T-helper 1 cell (primary cell): ENCODE data around the gene DUSP6.

ENCODE experiments used
- DNase-seq, 5 donors: peaks; one replicate each; pipeline ENCODE4 v3.0.0-alpha.2; 2012 to 2020

The DUSP6 gene

DNA sequence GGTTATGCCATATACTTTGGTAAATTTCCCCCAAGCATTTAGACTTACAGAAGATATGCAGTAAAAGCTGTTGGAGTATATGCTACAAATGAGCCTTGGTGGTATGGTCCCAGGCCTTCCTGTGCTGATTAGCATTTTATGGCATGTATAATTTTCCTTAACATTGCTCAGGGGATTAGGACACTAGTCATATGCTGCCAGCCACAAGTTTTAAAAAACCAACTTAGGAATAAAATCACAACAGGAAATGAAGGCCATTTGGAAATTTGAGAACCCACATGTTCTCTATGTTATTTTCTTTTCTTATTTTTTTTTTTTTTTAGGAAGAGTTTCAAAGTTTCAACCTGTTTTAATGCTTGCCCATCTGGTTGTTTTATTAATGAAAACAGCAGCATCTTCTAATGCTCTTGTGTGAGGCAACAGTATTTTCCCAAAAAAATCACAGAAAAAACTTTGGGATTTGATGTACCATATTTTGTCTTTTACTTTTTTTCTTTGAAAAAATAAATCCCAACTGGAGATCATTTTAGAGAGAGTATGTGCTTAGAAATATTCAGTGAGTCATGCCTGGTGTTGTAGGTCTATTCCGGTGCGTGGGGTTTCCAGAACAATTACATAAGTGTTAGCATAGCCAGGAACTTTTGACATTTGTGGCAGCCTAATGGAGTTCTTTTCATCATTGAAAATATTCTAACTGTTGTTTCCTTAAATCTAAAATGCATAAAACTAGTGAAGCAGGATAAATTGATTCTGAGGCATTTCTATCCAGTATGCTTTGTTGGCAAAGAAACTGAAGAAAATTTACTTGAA, 21.7 kb upstream of the DUSP6 start:
- no peak for DNase-seq

DNA sequence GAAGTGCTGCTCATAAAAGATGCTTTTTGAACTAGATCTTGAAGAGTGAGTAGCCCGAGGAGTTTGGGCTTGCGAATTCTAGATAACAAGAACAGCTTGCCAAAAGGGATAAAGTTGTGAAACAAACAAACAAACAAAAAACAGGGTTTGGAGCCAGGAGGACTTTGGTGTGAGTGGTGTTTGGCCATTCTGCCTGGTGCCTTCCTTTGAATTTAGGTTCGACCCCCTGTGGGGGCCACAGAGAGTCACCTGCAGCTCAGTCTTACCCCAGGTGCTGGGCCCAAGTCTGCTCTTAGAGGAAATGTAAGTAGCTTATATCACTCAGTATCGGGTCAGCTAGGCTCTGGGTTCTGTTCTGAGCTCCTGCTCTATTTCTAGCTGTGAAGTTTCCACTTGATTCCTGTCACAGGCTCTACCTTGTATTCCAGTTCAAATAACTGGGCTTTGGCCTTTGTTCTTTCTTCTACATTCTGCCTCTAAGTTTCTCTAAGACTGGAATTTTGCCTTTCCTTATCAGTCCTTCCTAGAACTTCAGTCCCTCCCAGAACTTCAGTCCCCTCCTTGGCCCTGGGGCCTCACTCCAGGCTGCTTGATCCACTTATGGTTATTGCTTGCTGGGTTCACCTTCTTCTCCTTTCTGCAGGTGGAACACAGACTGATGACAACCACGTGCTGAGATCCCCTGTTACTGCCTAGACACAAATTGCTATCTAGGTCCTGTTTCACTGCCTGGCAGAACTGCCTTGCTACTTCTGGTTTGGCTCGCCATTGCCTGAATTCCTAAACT, 20.5 kb upstream of the DUSP6 start:
- no peak for DNase-seq

DNA sequence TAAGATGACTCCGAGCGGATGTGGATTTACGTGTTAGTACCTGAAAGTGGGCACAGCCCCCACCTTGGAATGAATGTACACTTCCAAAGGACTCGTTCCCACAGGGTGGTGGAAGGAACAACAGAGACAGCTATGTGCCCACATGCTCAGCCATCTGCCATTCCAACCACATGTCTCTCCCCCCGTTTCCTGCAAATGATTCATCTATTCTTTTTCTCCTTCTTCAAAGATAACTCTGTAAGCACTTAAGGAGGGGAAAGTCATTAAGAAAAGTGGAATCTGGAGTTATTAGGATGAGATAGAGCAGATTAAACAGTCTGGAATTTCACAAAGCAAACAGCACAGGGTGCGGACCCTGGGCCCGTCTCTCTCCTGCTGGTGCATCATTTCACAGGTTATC, 18.5 kb upstream of the DUSP6 start:
- no peak for DNase-seq

DNA sequence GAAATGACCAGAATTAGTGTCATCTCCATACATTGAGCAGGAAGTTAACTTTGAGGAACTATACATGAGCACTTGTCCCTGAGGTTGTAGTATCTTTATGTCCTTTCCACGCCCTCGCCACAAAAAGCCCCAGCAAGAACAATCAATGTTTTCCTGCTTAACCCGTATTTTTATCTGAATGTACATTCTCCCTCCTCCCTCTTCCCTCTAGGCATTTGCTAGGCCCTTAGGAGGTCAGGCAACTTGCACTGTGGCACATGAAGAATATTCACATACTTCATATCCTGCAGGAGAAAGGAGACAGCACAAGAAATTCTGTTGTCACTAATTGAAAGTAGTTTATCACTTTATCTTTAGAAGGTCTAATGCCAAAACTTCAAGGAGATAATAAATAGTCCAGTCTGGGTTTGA, 18.1 kb upstream of the DUSP6 start:
- no peak for DNase-seq

DNA sequence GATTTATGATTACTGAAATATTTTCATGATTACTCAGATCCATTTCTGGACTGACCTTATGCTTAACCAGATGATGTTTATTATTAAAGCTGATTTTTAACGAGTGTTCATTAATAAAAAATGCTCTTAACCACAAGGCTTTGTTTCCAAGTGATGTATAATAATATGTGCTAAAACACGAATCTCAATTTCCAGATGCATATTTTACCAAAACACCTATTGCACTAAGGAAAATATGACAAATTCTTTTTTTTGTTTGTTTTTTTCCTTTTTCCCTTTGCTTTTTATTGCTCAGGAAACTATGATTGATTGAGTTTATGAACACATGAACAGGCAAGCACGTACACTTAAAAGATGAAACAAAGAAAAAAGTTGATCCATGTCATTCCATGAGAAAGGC, 16.9 kb upstream of the DUSP6 start:
- DNase-seq, result no peak

DNA sequence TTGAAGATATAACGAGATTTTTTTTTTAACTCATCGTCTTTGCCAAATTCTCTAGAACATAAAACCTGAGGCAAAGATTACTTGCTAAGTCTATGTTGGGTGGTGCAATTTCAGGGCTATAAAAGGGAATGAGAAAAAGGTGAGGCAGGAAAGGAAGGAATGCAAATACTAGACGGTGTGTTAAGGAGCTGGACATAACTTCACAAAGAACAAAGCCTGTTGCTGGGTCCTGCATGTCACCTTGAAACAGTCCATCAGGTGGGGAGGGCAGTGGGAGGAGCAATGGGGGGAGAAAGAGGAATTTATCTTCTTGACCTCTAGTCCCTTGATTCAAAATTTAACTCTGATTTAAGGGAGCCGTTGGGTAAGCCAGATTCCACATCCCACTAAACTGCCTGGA, 16.1 kb upstream of the DUSP6 start:
- no peak for DNase-seq

DNA sequence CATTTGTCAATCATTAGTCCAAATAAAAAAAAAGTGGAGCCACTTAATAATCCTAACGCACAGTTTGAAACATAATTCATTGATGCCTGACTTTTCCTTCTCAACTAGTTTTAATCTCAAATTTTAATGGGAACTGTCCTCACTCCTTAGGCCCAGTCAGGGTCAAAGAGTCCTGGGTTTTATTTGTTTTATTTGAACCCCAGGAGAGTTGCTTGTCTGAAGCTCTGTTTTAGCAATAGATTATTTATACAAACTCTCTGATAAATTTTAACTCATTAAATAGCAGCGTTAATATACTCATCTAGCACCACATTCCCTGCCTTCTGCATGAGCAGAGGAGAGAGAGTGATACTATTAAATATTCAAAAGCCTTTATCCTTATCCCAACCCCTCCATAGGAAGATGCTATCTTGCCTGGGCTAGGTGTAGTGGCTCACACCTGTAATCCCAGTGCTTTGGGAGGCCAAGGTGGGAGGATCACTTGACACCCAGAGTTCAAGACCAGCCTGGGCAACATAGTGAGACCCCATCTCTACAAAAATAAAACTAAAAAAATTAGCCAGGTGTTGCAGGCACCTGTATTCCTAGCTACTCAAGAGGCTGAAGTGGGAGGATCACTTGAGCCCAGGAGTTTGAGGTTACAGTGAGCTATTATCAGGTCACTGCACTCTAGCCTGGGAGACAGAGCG, 14.5 kb upstream of the DUSP6 start:
- DNase-seq, result no peak

DNA sequence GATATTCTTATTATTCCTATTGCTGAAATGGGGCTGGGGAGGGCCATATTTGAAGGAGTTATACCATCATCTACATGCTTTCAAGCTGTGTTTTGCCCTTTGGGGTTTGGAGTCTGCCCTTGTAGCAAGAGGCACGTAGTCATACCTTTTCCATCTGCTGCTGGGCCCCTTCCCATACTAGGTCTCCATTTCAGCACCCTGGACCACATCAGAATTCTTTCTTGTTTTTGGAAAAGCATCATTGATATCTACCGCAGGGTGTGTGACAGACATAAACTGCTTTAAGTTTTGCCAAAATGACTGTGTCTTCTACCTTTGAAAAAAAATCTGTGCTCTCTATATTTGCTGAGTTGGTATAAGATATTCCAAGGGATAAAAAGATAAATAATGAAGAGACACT, 12.3 kb upstream of the DUSP6 start:
- no peak for DNase-seq

DNA sequence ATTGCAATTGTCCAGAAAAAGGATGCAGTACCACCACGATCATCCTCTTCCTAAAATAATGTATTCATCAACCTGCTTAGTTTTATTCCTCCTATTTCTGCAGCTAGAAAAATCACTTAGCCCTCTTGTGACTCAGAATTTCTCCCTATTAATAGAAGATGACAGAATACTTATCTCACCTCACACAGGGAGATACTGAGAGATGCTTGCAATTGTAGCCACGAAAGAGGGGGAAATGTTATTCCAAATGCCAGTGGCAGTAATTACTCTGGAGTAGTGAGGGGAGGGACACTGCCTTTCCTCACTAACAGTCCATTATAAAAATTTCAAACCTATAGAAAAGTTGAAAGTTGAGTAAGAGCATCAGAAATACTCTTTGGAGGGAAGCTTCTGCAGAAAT, 11.8 kb upstream of the DUSP6 start:
- no peak for DNase-seq

DNA sequence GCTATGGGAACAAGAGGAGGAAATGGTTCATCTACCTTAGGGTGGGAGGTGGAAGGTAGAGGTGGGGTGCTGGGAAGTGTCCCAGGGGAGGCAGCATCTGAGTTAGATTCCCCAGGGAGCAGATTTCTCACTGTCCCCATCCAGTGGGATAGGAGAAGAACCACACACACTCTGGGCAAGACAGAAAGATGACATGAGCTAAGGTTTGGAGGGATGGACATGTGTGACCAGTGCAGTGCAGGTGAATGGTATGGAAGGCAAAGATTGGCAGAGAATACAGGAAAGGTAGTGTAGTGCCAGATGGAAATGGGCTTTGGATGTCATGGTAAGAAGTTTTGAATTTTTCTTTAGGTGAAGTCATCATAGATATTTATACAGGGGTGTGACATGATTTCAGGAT, 11.3 kb upstream of the DUSP6 start:
- no peak for DNase-seq

DNA sequence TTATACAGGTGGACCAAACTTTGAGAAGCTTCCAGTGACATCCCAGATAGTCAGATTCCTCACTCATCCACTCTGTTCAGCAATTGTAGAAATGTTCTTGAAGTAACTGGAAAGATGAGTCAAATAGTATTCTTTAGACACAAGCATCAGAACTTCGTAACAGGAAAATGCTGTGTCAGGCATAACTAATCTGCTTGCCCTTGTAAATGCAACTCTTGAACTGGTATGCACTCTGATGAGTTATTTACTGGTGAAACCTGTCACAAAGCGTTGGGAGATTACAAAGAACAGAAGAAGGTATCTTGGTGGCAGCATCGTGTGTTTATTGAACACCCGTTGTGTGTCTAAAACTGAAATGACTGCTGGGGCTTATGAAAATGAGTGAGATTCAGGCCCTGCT, 10.8 kb upstream of the DUSP6 start:
- peak in 1 of 5 donors; percentile 53 for DNase-seq

DNA sequence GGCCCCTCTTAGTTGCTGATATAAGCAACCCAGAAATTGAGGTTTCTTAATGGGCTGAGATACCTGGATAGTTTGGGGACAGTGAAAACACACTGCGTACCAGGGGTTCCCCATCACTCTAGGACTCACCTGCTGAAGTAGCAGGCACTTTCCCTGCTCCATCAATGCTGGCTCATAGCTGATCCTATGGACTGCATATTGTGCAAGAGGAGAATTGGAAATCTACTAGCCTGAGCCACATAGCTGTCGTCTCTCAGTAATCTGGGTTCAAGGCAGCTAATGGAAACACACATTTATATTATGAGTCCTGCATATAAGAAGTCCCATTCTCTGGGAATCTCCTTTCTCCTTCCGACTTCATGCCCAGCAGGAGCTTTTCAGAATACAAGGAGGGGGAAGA, 7.3 kb upstream of the DUSP6 start:
- DNase-seq, result no peak

DNA sequence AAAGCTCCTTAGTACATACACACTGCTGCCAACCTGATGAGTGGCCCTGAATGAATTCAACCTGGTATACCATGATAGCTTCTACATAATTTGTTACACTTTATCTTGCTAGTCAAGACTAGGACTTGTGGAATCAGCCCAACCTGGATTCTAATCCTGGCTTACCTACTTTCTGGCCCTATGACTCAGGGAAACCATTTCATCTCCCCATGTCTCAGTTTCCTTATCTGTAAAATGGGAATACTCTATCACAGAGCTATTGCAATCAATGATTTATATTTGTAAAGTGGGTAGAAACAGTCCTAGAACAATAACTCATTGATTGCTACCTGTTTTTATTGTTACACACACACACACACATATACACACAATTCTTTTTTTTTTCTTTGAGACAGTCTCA, 6.5 kb upstream of the DUSP6 start:
- DNase-seq, result no peak

DNA sequence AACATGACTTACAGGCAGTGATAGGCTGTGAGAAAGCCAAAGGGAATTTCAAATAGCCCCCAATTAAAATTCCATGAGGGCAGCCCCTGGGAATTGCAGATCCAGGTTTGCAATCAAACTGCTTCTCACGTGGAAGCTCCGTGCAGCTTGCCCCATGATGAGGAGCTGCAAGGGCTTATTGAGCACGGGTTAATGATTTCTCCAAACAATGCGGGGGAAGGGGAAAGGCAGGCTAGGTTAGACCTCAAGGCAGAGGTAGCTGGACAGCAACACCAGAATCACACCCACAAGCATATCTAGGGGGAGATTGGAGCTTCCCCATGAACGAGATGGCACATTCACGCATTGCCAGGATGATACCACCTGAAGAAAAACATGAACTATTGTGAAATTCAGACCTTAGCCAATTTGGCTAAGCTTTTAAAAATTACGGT, 5.0 kb upstream of the DUSP6 start:
- DNase-seq, result no peak

DNA sequence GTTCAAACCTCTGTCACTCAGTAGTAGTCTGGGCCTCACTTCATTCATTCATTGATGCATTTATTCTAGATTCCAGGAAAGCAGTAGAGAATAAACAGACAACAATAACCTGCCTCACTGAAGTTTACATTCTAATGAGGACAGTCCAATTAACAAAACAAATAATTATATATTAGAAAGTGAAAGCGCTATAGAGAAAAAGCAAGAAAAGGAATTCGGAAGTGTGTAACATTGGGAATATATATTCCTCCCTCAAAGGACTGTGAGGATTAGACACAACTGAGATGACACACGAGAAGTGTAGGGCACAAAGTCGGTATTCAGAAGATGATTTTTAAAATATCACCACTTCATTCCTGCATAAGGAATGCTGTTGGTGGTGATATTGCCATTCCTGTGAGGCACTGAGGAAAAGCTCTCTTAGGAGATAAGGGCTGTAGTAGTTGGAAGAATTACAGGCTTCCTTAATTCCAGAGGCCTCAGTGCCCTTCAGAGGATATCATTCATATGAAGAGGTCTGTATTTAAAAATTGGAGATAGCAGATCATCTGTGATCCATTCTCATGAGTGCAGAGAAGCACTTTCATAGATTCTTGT, 3.9 kb upstream of the DUSP6 start:
- DNase-seq, result no peak

DNA sequence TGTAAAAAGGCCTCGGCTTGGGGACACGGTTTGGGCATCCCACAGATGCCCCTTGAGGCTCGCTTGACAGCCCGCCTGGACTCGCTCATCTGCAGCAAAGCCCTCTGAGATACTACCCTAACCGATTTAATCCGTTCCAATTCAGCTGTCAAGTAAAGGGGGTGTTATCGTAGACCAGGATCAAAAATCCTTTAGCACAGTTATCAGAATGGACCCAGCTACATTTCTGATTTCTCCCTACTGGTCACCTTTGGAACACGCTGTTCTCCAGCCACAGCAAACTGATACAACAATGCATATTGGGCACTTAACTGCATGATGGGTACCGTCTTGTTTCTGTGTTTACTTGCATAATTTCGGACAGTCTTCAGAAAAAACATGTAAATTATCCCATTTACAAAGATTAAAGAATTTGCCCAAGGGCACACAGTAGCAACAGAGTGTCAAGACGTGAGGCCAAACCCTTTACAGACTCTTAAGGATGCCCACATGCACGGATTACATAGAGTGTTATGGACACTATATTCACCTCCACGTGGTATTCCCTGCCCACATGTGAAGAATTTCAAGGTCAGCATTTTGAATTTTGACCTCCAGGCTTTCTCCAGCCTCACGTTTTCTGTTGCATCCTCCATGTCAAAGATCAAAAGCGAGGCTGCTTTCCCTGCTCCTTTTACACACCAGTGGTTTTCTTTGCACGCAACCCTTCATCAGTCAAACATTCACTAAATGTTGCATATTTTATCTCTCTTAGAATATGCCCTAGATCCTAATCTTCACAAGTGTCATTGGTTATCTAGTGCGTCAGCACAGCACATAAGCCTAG, 3.2 kb upstream of the DUSP6 start:
- no peak for DNase-seq

DNA sequence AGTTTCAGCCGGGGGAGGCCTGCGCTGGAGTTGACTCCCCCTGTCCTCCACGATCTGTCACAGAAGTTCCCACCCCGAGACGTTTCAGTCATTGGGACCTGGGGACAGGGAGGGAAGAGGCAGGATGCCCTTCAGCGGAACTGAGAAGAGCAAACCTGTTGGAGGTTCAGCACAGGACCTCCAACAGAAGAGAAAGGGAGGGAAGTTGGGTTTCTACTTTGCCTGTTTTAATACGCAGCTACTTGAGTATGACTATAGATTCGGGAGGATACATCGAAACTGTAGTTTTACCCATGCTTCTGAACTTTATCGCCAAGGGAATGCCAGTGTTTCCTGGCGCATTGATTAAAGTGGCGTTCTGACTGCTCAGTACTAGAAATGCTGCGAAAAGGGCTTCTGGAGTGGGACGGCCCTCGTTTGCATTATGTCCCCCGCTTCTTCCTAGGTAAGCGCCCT, 2.3 kb upstream of the DUSP6 start:
- no peak for DNase-seq

DNA sequence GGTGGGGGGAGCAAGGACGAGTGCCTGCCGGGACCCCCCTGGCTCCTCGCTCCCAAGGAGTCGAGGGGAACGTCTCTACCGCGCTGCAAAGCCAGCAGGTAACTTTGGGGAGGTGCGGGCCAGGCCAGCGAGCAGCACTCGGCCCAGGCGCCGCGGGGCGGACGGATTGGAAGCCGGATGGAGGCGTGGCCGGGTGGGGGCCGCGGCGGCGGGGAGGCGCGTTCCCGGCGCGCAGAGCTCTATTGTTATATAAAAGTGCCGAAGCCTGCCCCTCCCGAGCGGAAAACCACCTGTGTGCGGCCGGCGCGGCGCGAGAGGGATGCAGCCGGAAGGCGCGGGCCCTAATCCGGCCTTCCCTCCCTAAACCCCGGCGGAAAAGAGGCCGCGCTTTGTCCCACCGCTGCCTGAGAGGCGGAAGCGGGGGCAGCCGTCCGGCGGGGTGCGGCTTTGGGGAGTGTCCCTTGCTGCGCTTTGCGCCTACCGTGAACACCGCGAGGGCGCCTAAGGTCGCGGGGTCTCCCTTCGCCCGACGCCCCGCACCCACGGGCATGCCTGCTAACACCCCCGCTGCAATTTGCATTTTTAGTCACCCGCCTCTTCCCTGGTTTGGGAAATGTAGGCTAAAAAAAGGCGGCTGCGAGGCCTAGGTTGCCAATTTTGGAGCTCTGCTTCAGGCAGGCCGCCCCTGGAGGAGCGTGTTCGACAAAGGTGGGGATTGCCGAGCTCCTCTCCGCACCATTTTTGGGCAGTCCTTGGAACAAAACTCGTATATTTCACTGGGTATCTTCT, 1.7 kb upstream of the DUSP6 start:
- peak; percentile 39 to 86 (median 50) for DNase-seq

DNA sequence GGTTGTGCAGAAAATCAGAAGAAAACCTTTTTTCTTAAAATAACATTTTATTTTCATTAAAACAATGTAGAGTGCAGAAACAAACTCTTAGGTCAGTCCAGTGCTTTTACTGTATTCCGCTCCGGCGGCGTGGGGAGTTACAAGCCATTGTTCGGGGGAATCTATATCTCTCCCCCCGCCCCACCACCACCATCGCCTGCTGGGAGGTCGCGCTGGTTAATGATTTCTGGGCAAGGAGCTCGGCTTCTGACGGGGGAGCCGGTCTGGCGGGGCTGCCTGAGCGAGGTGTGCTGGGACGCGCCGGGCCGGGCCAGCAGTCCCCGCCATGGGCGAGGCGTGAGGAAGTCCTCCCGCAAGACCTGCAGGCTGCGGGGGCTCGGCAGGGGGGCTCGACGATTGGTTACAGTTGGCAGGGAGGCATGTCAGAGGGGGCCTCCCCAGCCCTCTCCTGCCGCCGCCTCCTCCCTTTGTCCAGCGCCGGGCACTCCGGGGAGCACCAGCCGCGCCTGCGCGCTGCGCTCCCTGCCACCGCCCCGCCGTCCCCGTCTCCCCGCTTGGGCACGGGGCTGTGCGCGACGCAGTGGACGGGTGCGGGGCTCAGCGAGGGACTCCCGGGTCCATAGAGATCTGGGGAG, 1.0 kb upstream of the DUSP6 start:
- peak in 4 of 5 donors; percentile 5 to 21 (median 17) for DNase-seq

DNA sequence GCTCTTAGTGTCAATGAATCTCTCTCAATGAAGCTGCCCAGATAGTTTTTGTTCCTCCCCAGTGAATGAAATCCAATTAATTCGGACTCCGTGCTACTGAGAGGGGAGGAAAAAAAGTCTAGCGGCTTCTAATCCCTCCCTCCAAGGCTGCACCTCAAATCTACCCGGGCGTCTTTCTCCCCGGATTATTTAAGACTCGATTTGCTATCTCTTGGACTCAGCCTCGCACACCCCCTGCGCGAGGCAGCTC, 134 bp downstream of the DUSP6 start:
- DNase-seq, result no peak
